C4-2B (cell line): ENCODE data around the gene DVL2.

ENCODE experiments used
- ZFX ChIP-seq: fragments of 450-650 bp; IDR thresholded peaks from 2 replicates; pipeline ENCODE4 v1.6.1; 2017
- TF ChIP-seq, protein P1 (sequence below): fragments of 450-650 bp; conservative IDR thresholded peaks from 2 replicates; pipeline ENCODE4 v1.5.1; 2017; ENCODE audit warnings: mild to moderate bottlenecking

DNA sequence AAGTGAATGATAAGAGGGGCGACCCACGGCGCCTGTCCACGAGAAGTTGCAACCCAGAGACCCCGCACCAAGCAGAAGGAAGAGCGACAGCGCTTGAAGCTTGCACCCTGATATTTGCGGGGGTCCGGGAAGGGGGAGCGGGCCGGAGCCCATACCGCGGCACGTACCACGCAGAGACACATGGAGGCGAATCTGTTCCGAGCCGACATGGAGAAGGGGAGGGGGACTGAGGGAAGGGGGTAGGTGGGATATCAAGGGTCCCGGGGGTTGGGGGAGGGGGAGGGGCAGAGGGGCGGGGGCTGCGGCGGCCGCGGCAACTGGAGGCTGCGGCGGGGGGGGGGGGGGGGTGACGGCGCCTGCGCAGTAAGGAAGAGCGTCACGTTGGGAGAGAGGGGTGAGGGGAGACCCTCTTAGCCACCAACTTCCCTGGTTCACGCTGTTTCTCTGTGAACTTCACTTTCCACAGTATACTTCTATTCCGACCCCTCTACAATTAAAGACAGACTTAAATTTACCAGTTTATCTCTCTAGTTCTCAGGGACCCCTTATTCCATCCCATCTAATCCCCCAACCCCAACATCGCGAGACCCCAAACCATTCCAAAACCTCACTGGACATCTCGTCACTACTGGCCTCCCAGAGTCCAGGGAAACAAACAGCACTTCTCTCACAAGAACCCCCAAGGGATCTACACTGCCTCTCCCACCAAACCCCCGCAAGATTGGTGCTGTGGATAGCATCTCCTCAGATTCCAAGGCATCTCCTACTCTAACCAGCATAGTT, 22.6 kb downstream of the DVL2 start:
- TF ChIP-seq, protein P1, sequence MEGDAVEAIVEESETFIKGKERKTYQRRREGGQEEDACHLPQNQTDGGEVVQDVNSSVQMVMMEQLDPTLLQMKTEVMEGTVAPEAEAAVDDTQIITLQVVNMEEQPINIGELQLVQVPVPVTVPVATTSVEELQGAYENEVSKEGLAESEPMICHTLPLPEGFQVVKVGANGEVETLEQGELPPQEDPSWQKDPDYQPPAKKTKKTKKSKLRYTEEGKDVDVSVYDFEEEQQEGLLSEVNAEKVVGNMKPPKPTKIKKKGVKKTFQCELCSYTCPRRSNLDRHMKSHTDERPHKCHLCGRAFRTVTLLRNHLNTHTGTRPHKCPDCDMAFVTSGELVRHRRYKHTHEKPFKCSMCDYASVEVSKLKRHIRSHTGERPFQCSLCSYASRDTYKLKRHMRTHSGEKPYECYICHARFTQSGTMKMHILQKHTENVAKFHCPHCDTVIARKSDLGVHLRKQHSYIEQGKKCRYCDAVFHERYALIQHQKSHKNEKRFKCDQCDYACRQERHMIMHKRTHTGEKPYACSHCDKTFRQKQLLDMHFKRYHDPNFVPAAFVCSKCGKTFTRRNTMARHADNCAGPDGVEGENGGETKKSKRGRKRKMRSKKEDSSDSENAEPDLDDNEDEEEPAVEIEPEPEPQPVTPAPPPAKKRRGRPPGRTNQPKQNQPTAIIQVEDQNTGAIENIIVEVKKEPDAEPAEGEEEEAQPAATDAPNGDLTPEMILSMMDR: no peak
- TF ChIP-seq ZFX: no peak
